GM18520 (cell line): ENCODE measurements around the gene PHF11.

Experiments used
- ATAC-seq: cut with Tn5 transposase; IDR thresholded peaks from one replicate; pipeline ENCODE4 v1.9.1; 2021; ENCODE audit not compliant: unreplicated experiment

Gene PHF11

GRCh38 chr13:49497272-49497671 is 1.5 kb downstream of the PHF11 start:
- ATAC-seq = no peak

- ATAC-seq = no peak
Observed at GRCh38 chr13:49498206-49498605, 2.5 kb downstream of the PHF11 start.

GRCh38 chr13:49499889-49500660 is 4.3 kb downstream of the PHF11 start:
- ATAC-seq = no peak

GRCh38 chr13:49502954-49503353 is 7.2 kb downstream of the PHF11 start:
- no peak for ATAC-seq

GRCh38 chr13:49503951-49504350 is 8.2 kb downstream of the PHF11 start:
- no peak for ATAC-seq

GRCh38 chr13:49512578-49512977 is 16.8 kb downstream of the PHF11 start:
- ATAC-seq = no peak

GRCh38 chr13:49516467-49516866 is 20.7 kb downstream of the PHF11 start:
- ATAC-seq = no peak

- ATAC-seq = no peak
Observed at GRCh38 chr13:49517461-49517860, 21.7 kb downstream of the PHF11 start.

GRCh38 chr13:49521224-49521623 is 25.5 kb downstream of the PHF11 start:
- no peak for ATAC-seq

GRCh38 chr13:49524740-49525501 is 29.2 kb downstream of the PHF11 start:
- no peak for ATAC-seq

GRCh38 chr13:49527123-49527522 is 31.4 kb downstream of the PHF11 start:
- ATAC-seq = no peak

- ATAC-seq = no peak
Observed at GRCh38 chr13:49528161-49528560, 32.4 kb downstream of the PHF11 start.

- ATAC-seq = no peak
Observed at GRCh38 chr13:49530457-49530856, 34.7 kb downstream of the PHF11 start.

- no peak for ATAC-seq
Observed at GRCh38 chr13:49532593-49532992, 36.8 kb downstream of the PHF11 start.

GRCh38 chr13:49533011-49533410 is 37.3 kb downstream of the PHF11 start:
- no peak for ATAC-seq

- no peak for ATAC-seq
Observed at GRCh38 chr13:49533591-49534269, 38.0 kb downstream of the PHF11 start.

- no peak for ATAC-seq
Observed at GRCh38 chr13:49536144-49536873, 40.6 kb downstream of the PHF11 start.

GRCh38 chr13:49538404-49538803 is 42.7 kb downstream of the PHF11 start:
- no peak for ATAC-seq

- no peak for ATAC-seq
Observed at GRCh38 chr13:49539313-49539712, 43.6 kb downstream of the PHF11 start.

- ATAC-seq = no peak
Observed at GRCh38 chr13:49539746-49540145, 44.0 kb downstream of the PHF11 start.

- ATAC-seq = no peak
Observed at GRCh38 chr13:49540552-49540951, 44.8 kb downstream of the PHF11 start.
